Measurements from ENCODE around the gene FGF10. TPM values are rescaled to one million over a fixed set of nuclear protein-coding genes. Genes with fewer than 3 reads are reported as not detected.

Gene FGF10
- total RNA-seq, 1 experiment from 2014 or later: not detected

DNA sequence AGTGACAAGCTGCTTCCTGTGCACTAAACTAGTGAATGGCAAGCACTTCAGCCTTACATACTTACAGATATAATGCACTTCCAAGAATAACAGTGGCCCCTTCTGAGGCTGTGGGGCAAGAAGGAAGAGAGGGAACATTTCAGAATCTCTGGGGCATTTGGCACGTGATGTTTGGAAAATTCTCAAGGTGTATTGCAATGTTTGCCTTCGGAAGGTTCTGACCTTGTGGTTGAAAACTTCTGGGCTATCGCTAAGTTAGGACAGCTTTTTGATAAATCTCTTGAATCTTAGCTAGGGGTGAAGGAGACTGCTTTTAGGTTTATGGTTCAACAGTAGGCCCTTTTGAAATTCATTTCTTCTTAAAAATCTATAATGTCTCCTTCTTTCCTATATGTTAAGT, 7.1 kb upstream of the FGF10 start:
- no TSS peak for BruUV-seq (replicated peaks)
- ChIA-PET CTCF (no interaction called here), POLR2A (ENCODE audit: unreplicated experiment) (no interaction called here)
- TF ChIP-seq EZH2phosphoT487 (IDR thresholded peaks at IDR 0.05; ENCODE audit: borderline replicate concordance, low read length): no peak
- no peak for TF ChIP-seq EZH2 (IDR thresholded peaks at IDR 0.05; ENCODE audit: low read length, unreplicated experiment)
- TF ChIP-seq, protein P1, sequence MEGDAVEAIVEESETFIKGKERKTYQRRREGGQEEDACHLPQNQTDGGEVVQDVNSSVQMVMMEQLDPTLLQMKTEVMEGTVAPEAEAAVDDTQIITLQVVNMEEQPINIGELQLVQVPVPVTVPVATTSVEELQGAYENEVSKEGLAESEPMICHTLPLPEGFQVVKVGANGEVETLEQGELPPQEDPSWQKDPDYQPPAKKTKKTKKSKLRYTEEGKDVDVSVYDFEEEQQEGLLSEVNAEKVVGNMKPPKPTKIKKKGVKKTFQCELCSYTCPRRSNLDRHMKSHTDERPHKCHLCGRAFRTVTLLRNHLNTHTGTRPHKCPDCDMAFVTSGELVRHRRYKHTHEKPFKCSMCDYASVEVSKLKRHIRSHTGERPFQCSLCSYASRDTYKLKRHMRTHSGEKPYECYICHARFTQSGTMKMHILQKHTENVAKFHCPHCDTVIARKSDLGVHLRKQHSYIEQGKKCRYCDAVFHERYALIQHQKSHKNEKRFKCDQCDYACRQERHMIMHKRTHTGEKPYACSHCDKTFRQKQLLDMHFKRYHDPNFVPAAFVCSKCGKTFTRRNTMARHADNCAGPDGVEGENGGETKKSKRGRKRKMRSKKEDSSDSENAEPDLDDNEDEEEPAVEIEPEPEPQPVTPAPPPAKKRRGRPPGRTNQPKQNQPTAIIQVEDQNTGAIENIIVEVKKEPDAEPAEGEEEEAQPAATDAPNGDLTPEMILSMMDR (conservative IDR thresholded peaks at IDR 0.05; ENCODE audit: low read depth, low read length): no peak
- Histone ChIP-seq H3K9ac (ENCODE audit: low read length) (no peak overlapping the region), H3K27me3 (ENCODE audit: low read length) (peaks cover 15% of the 10 kb centered on the region), H3K9me3 (ENCODE audit: low read length) (no peaks in the 10 kb centered on the region), H3K79me2 (ENCODE audit: low read length) (no peaks in the 10 kb centered on the region), H3K9me2 (replicated peaks; ENCODE audit: low read length) (no peaks in the 10 kb centered on the region), H3K36me3 (ENCODE audit: low read depth, low read length) (no peaks in the 10 kb centered on the region), H2AFZ (ENCODE audit: low read length) (no peak overlapping the region), H3K4me1 (ENCODE audit: insufficient read depth, low read length) (no peaks in the 10 kb centered on the region), H3K4me3 (ENCODE audit: low read length) (no peak overlapping the region), H3K27ac (ENCODE audit: low read length) (no peak overlapping the region), H3F3A (ENCODE audit: low read length, unreplicated experiment) (no peaks in the 10 kb centered on the region), H4K20me1 (ENCODE audit: low read length) (no peaks in the 10 kb centered on the region), H3K4me2 (ENCODE audit: low read length) (no peak overlapping the region)
- intact Hi-C loops (cut with micrococcal nuclease): no loop called here
- DNase-seq: no peak
- no peak for ATAC-seq

DNA sequence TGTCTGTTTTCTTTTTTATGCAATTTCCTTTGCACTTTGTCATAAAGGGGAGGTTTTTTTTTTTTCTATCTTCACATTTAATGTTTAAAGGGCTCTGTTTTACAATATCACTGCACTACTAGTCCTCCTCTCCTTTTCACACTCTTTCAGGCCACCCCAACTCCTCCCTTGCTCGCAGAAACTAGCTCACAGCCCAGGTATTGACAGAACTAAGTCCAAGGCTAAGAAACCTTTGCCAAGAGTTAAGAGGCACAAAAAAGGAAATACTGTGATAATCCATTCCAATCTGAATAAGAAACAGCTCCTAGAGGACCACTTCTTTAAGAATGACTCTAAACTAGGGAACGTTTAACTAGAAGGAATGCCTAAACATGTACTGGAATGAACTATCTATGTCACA, 1.1 kb upstream of the FGF10 start:
- H4K20me1 ChIP-seq (ENCODE audit: low read length): no peaks in the 10 kb centered on the region
- H3F3A ChIP-seq (ENCODE audit: low read length, unreplicated experiment): no peaks in the 10 kb centered on the region
- no peaks in the 10 kb centered on the region for H3K4me1 ChIP-seq (ENCODE audit: insufficient read depth, low read length)
- no peaks in the 10 kb centered on the region for H3K9me2 ChIP-seq (replicated peaks; ENCODE audit: low read length)
- no TSS peak for BruUV-seq (replicated peaks)
- ChIA-PET POLR2A (ENCODE audit: unreplicated experiment) (no interaction called here), CTCF (no interaction called here)
- H3K36me3 ChIP-seq (ENCODE audit: low read depth, low read length): no peaks in the 10 kb centered on the region
- H3K9me3 ChIP-seq (ENCODE audit: low read length): no peaks in the 10 kb centered on the region
- H3K9ac ChIP-seq (ENCODE audit: low read length): no peak overlapping the region
- intact Hi-C loops (cut with micrococcal nuclease): no loop called here
- no peaks in the 10 kb centered on the region for H3K79me2 ChIP-seq (ENCODE audit: low read length)
- no peak overlapping the region for H2AFZ ChIP-seq (ENCODE audit: low read length)
- ATAC-seq (no peak), DNase-seq (no peak)
- H3K27ac ChIP-seq (ENCODE audit: low read length): no peak overlapping the region
- no peak overlapping the region for H3K4me3 ChIP-seq (ENCODE audit: low read length)
- no peak overlapping the region for H3K4me2 ChIP-seq (ENCODE audit: low read length)
- TF ChIP-seq EZH2phosphoT487 (IDR thresholded peaks at IDR 0.05; ENCODE audit: borderline replicate concordance, low read length) (no peak), EZH2 (IDR thresholded peaks at IDR 0.05; ENCODE audit: low read length, unreplicated experiment) (no peak)
- TF ChIP-seq, protein P1 (conservative IDR thresholded peaks at IDR 0.05; ENCODE audit: low read depth, low read length): no peak
- H3K27me3 ChIP-seq (ENCODE audit: low read length): peaks cover 63% of the 10 kb centered on the region

DNA sequence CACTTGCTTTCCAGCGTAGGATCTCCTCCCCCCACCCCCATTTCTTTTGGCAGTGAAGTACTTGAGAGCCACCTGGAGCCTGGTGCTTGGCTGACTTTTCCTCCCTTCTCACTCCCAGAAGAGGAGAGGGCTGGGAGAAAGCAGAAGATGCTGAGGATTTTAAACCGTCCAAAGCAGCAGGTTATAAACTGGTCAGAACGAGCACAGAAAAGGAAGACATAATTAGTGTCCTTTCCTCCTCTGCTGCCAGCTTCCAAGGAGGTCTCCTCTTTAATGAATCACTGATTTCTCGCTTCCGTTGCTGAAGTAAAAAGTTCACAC, 563 bp upstream of the FGF10 start:
- no TSS peak for BruUV-seq (replicated peaks)
- no peak overlapping the region for H3K4me3 ChIP-seq (ENCODE audit: low read length)
- no peaks in the 10 kb centered on the region for H3K9me2 ChIP-seq (replicated peaks; ENCODE audit: low read length)
- no peaks in the 10 kb centered on the region for H3K4me1 ChIP-seq (ENCODE audit: insufficient read depth, low read length)
- no peak overlapping the region for H2AFZ ChIP-seq (ENCODE audit: low read length)
- DNase-seq (no peak), ATAC-seq (no peak)
- no peak overlapping the region for H3K9ac ChIP-seq (ENCODE audit: low read length)
- TF ChIP-seq, protein P1 (conservative IDR thresholded peaks at IDR 0.05; ENCODE audit: low read depth, low read length): no peak
- no peak for TF ChIP-seq EZH2 (IDR thresholded peaks at IDR 0.05; ENCODE audit: low read length, unreplicated experiment)
- TF ChIP-seq EZH2phosphoT487 (IDR thresholded peaks at IDR 0.05; ENCODE audit: borderline replicate concordance, low read length): peak; percentile 17; the same call in 1 of the 2 replicates
- ChIA-PET POLR2A (ENCODE audit: unreplicated experiment) (no interaction called here), CTCF (no interaction called here)
- intact Hi-C loops (cut with micrococcal nuclease): no loop called here
- peaks cover 61% of the 10 kb centered on the region for H3K27me3 ChIP-seq (ENCODE audit: low read length)
- H3K79me2 ChIP-seq (ENCODE audit: low read length): no peaks in the 10 kb centered on the region
- no peaks in the 10 kb centered on the region for H3K9me3 ChIP-seq (ENCODE audit: low read length)
- H3K4me2 ChIP-seq (ENCODE audit: low read length): no peak overlapping the region
- no peaks in the 10 kb centered on the region for H4K20me1 ChIP-seq (ENCODE audit: low read length)
- H3K36me3 ChIP-seq (ENCODE audit: low read depth, low read length): no peaks in the 10 kb centered on the region
- no peak overlapping the region for H3K27ac ChIP-seq (ENCODE audit: low read length)
- no peaks in the 10 kb centered on the region for H3F3A ChIP-seq (ENCODE audit: low read length, unreplicated experiment)

Data from PC-3 (cell line).